ENCODE data around the gene PPIF.

Gene PPIF

GRCh38 chr10:79349766-79350406, 2.6 kb downstream of the PPIF start:
- DNase-seq: no peak

- DNase-seq: no peak
These were observed 3.3 kb downstream of the PPIF start for GRCh38 chr10:79350407-79351154.

- DNase-seq: no peak
These were observed 4.1 kb downstream of the PPIF start for GRCh38 chr10:79351332-79351731.

GRCh38 chr10:79352035-79352877, 5.0 kb downstream of the PPIF start:
- DNase-seq: no peak

GRCh38 chr10:79353000-79353406, 5.7 kb downstream of the PPIF start:
- DNase-seq: no peak

- no peak for DNase-seq
These were observed 6.5 kb downstream of the PPIF start for GRCh38 chr10:79353726-79354125.

- no peak for DNase-seq
These were observed 6.9 kb downstream of the PPIF start for GRCh38 chr10:79354141-79354540.

GRCh38 chr10:79354615-79355014, 7.3 kb downstream of the PPIF start:
- no peak for DNase-seq

- no peak for DNase-seq
These were observed 8.2 kb downstream of the PPIF start for GRCh38 chr10:79355420-79356017.

- no peak for DNase-seq
These were observed 8.8 kb downstream of the PPIF start for GRCh38 chr10:79356104-79356503.

GRCh38 chr10:79357180-79357579, 9.9 kb downstream of the PPIF start:
- DNase-seq: no peak

GRCh38 chr10:79358811-79359210, 11.5 kb downstream of the PPIF start:
- DNase-seq: no peak

- DNase-seq: no peak
These were observed 12.7 kb downstream of the PPIF start for GRCh38 chr10:79359816-79360498.

GRCh38 chr10:79360499-79361342, 13.5 kb downstream of the PPIF start:
- no peak for DNase-seq

GRCh38 chr10:79361726-79362397, 14.6 kb downstream of the PPIF start:
- no peak for DNase-seq

GRCh38 chr10:79367426-79368189, 20.3 kb downstream of the PPIF start:
- no peak for DNase-seq

GRCh38 chr10:79372871-79373270, 25.6 kb downstream of the PPIF start:
- no peak for DNase-seq

- DNase-seq: peak; percentile 73
These were observed 27.3 kb downstream of the PPIF start for GRCh38 chr10:79374312-79375191.

All from NCI-H82 (cell line).